Measurements from ENCODE around the gene ADAT2. TPM values are rescaled to one million over a fixed set of nuclear protein-coding genes. Genes with fewer than 3 reads are reported as not detected.

The ADAT2 gene
- polyA plus RNA-seq, 1 donor from 2014 or later = 3.3 TPM

DNA sequence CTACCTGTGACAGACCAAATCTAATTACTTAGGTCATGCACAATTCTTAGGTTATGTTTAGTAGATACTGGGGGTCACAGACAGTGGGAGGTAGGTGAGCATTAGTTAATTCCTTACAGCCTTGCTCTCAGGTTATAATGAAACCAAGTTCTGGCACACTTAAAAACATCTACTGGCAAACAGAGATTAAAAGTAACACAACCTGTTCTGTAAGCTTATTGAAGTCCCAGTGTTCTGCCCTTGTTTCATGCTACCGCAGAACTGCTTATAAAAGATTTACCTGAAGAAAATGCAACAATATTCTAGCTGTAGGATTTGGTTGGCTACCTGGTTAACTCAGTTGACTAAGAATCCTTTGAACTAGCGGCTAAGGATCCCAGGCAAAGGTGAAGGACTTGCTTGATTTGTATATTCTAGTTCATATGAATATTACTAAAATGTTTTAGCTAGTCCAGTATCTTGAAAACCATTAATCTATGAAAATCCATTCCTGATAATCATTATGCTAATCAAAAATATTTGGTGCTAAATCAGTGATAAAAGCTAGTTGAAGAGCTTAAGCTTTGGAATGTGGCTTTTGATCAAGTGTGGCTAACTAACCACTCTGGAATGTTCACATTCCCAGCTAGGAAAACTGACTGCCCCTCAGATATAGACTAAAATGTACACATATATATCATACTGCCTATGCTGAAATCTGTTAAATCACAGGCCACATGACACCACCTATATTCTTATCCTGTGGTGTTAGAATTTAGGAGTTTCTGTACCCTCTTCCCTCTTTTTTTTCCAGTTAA lies 7.3 kb upstream of the ADAT2 start:
- TF ChIP-seq RAD21 (conservative IDR thresholded peaks at IDR 0.05) (no peak), MXI1 (conservative IDR thresholded peaks at IDR 0.05; ENCODE audit: poor library complexity, severe bottlenecking) (no peak), POLR2AphosphoS5 (IDR thresholded peaks at IDR 0.05) (no peak)
- Histone ChIP-seq H4K20me1 (ENCODE audit: insufficient read depth) (no peaks in the 10 kb centered on the region), H3F3A (ENCODE audit: insufficient read depth, low read length, poor library complexity, severe bottlenecking) (no peaks in the 10 kb centered on the region), H3K9me3 (ENCODE audit: low read length) (no peaks in the 10 kb centered on the region), H3K27me3 (ENCODE audit: insufficient read depth, low read depth, low read length) (no peaks in the 10 kb centered on the region), H2AFZ (ENCODE audit: low read depth, low read length) (no peak overlapping the region), H3K4me2 (ENCODE audit: low read length) (no peak overlapping the region), H3K9me2 (ENCODE audit: insufficient read depth, low read length) (no peaks in the 10 kb centered on the region), H3K79me2 (replicated peaks; ENCODE audit: insufficient read depth, low read length) (peaks cover 2% of the 10 kb centered on the region), H3K27ac (ENCODE audit: low read length) (no peak overlapping the region), H3K4me3 (ENCODE audit: low read length) (no peak overlapping the region), H3K36me3 (ENCODE audit: insufficient read depth, low read length) (no peaks in the 10 kb centered on the region), H3K9ac (ENCODE audit: low read length) (no peak overlapping the region)

- H3K79me2 ChIP-seq (replicated peaks; ENCODE audit: insufficient read depth, low read length) = peaks cover 17% of the 10 kb centered on the region
- H3K9ac ChIP-seq (ENCODE audit: low read length) = peak overlapping the region; percentile 79
- no peaks in the 10 kb centered on the region for H4K20me1 ChIP-seq (ENCODE audit: insufficient read depth)
- H3K4me3 ChIP-seq (ENCODE audit: low read length) = peak overlapping the region; percentile 88
- no peaks in the 10 kb centered on the region for H3K36me3 ChIP-seq (ENCODE audit: insufficient read depth, low read length)
- TF ChIP-seq MXI1 (conservative IDR thresholded peaks at IDR 0.05; ENCODE audit: poor library complexity, severe bottlenecking) (no peak), TAF1 (IDR thresholded peaks at IDR 0.05; ENCODE audit: low read depth) (no peak), SMC3 (conservative IDR thresholded peaks at IDR 0.05; ENCODE audit: poor library complexity) (no peak), EZH2 (IDR thresholded peaks at IDR 0.05; ENCODE audit: borderline replicate concordance, insufficient read depth, low read length, poor library complexity, severe bottlenecking) (no peak), EP300 (conservative IDR thresholded peaks at IDR 0.05; ENCODE audit: poor library complexity, severe bottlenecking) (no peak), RAD21 (conservative IDR thresholded peaks at IDR 0.05) (no peak), REST (IDR thresholded peaks at IDR 0.05; ENCODE audit: borderline replicate concordance) (no peak), POLR2AphosphoS5 (IDR thresholded peaks at IDR 0.05) (no peak), CTCF (IDR thresholded peaks at IDR 0.05; ENCODE audit: poor library complexity, severe bottlenecking) (no peak)
- H3F3A ChIP-seq (ENCODE audit: insufficient read depth, low read length, poor library complexity, severe bottlenecking) = no peaks in the 10 kb centered on the region
- no peaks in the 10 kb centered on the region for H3K9me3 ChIP-seq (ENCODE audit: low read length)
- H3K27me3 ChIP-seq (ENCODE audit: insufficient read depth, low read depth, low read length) = no peaks in the 10 kb centered on the region
- H3K4me2 ChIP-seq (ENCODE audit: low read length) = peak overlapping the region; percentile 78
- H2AFZ ChIP-seq (ENCODE audit: low read depth, low read length) = peak overlapping the region; percentile 97
- H3K9me2 ChIP-seq (ENCODE audit: insufficient read depth, low read length) = no peaks in the 10 kb centered on the region
- H3K27ac ChIP-seq (ENCODE audit: low read length) = no peak overlapping the region
Measured at GRCh38 chr6:143451531-143451930, 1.0 kb upstream of the ADAT2 start.

Measured in neural cell (in vitro differentiated cells).